ENCODE data around the gene MAP2K5. TPM values are rescaled to one million over a fixed set of nuclear protein-coding genes. Genes with fewer than 3 reads are reported as not detected.

Gene MAP2K5
- total RNA-seq, 1 donor from 2014 or later = 3.2 TPM

DNA sequence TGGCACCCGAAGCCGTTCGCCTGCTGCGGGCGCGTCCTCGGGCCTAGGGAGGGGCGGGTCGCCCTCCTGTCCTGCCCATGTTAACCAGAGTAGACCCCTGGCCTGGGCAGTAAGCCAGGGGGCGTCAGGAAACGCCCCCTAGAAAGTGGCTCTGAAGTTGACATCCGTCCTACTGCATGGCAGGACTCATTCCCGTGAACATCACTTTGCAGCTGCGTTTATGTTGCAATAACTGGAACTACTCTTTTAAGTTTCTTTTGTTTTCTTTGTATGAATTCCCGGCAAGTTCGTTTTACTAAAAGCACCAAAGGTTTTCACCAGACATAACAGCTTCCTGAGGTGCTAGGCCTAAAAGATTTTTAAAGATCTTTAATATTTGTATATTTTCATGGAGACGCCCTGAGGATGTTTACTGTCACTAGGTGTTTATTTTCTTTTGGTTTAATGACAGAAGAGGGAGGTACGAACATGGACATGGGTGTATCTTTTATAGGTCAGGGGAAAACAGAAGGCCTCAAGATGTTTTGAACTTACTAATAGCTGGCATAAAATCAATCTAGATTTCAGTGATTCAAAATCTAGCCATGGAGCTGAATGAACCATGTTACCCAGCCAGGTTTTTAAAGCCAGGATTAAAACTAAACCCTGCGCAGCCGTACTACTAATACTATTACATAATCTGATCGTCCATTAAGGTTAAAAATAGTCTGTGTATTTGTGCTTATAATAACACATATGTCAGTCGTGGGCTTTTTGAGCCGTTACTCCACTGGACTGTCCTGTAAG, 20.5 kb upstream of the MAP2K5 start:
- TF ChIP-seq, protein P1, sequence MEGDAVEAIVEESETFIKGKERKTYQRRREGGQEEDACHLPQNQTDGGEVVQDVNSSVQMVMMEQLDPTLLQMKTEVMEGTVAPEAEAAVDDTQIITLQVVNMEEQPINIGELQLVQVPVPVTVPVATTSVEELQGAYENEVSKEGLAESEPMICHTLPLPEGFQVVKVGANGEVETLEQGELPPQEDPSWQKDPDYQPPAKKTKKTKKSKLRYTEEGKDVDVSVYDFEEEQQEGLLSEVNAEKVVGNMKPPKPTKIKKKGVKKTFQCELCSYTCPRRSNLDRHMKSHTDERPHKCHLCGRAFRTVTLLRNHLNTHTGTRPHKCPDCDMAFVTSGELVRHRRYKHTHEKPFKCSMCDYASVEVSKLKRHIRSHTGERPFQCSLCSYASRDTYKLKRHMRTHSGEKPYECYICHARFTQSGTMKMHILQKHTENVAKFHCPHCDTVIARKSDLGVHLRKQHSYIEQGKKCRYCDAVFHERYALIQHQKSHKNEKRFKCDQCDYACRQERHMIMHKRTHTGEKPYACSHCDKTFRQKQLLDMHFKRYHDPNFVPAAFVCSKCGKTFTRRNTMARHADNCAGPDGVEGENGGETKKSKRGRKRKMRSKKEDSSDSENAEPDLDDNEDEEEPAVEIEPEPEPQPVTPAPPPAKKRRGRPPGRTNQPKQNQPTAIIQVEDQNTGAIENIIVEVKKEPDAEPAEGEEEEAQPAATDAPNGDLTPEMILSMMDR (conservative IDR thresholded peaks at IDR 0.05; ENCODE audit: low read depth, low read length) = no peak
- peak overlapping the region; percentile 82 for H3K4me3 ChIP-seq (ENCODE audit: low read depth, low read length)
- DNase-seq (ENCODE audit: low read depth) = no peak

DNA sequence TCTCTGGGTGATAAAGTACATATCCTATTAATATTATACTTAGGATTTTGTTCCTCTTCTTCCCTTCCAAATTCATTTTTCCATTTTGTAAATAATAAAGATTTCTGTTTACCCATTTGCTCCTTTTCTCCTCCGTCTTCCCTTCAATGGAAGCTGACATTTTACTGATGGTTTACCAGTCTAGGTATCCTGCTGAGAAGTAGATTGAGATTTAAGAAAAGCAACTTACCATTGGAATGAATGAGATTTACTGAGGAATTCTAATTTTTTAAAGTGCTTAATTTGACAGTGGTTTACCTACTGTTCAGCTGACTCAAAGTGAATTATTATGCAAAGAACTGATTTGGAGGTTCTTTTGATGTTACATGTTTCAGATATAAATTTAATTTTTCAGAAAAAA, 19.2 kb upstream of the MAP2K5 start:
- no peak overlapping the region for H3K4me3 ChIP-seq (ENCODE audit: low read depth, low read length)
- TF ChIP-seq, protein P1 (conservative IDR thresholded peaks at IDR 0.05; ENCODE audit: low read depth, low read length) = no peak
- no peak for DNase-seq (ENCODE audit: low read depth)

DNA sequence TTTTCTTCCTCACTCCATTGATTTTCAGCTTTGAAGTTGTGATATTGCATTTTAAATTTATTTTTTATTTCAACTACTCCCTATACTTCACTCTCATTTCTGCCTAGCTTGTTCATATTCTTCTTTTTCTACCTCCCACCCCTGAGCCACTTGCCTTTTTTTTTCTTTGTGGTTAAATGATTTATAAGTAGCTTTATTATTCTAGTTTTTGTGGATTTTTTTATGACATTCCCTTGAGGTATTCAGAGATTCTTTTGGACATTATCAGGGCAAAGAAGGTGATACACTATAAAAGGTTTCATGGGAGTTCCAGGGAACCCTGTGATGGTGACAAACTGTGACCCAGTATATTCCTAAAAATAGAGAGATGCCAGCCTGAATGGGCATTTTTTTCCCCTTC, 18.3 kb upstream of the MAP2K5 start:
- TF ChIP-seq, protein P1 (conservative IDR thresholded peaks at IDR 0.05; ENCODE audit: low read depth, low read length) = no peak
- no peak for DNase-seq (ENCODE audit: low read depth)
- H3K4me3 ChIP-seq (ENCODE audit: low read depth, low read length) = no peak overlapping the region

DNA sequence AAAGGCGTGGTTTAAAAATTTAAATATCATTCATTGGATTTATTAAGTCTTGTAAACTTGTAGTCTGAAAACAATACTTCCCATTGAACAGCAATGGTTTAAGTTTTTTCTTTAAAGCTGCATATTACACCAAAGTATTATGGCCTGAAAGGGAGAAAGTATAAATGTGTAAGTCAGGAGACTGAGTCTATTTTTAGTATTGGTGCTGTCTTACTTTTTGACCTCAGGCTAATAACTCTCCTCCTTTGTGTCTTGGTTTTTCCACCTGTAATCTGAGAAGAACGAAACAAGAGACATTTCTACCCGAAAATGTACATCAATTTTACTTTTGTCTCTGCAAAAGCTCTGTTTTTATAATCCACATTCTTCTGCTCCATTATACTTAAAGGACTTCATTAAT, 14.0 kb upstream of the MAP2K5 start:
- TF ChIP-seq, protein P1 (conservative IDR thresholded peaks at IDR 0.05; ENCODE audit: low read depth, low read length) = no peak
- H3K4me3 ChIP-seq (ENCODE audit: low read depth, low read length) = no peak overlapping the region
- DNase-seq (ENCODE audit: low read depth) = no peak

DNA sequence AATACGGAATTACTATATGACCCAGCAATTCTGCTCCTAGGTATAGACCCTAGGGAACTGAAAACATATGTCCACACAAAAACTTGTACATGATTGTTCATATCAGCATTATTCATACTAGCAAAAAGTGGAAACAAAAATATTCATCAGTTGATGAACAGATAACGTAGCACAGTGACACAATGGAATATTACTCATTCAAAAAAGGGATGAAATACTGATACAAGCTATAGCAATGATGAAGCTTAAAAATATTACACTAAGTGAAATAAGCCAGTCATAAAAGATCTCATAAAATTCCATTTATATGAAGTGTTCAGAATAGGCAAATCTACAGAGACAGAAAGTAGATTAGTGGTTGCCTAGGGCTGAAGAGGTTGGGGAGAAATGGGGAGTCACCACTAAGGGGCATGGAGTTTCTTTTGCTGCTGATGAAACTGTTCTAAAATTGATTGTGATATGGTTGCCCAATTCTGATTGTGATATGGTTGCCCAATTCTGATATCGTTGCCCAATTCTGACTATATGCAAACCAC, 11.1 kb upstream of the MAP2K5 start:
- TF ChIP-seq, protein P1 (conservative IDR thresholded peaks at IDR 0.05; ENCODE audit: low read depth, low read length) = no peak
- no peak overlapping the region for H3K4me3 ChIP-seq (ENCODE audit: low read depth, low read length)
- DNase-seq (ENCODE audit: low read depth) = no peak

DNA sequence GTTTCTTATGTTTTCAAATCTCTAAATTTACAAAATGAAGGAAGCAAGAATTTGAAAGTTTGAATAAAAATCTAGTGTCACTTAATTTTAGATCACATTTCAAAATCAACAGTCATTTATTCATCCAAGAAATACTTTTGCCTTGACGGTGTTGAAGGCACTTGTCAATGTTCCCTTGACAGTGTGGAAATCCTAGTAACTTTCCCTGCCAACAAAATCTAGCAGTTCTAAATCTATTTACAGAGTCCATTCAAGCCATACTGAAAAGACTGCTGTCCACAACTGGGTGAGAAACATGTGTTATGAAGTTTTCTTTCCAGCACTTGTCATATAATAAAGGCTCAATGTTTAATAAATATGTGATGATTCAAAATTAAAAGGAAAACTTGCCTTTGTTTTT, 8.6 kb upstream of the MAP2K5 start:
- DNase-seq (ENCODE audit: low read depth) = no peak
- TF ChIP-seq, protein P1 (conservative IDR thresholded peaks at IDR 0.05; ENCODE audit: low read depth, low read length) = no peak
- H3K4me3 ChIP-seq (ENCODE audit: low read depth, low read length) = no peak overlapping the region

DNA sequence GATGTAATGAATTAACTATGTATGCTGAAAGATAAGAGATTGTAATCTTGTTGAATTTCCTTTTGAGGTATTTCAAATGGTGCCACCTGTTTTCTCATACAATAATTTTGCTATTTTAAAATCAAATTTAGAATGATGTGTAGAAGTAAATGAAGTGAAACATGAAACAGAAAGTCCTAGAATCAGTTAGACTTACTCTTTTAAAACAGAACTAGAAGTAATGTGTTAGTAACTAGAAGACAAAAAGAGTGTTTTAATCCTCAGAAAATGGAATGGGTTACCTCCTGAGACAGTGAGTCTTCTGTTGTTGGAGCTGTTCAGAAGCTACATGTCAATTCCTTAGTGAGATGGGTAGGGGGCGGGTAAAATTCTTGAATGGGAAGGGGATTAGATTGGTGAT, 8.1 kb upstream of the MAP2K5 start:
- no peak for DNase-seq (ENCODE audit: low read depth)
- TF ChIP-seq, protein P1 (conservative IDR thresholded peaks at IDR 0.05; ENCODE audit: low read depth, low read length) = no peak
- no peak overlapping the region for H3K4me3 ChIP-seq (ENCODE audit: low read depth, low read length)

Data from epithelial cell of proximal tubule (primary cell).